Neutrophil (primary cell): Measurements from ENCODE around the gene ZNF154.

Source experiments
- H3K27ac ChIP-seq: fragments of 200-600 bp; sonication (generic); 2 replicates; pipeline ENCODE4 v1.5.1; 2016; ENCODE audit warnings: mild to moderate bottlenecking, moderate library complexity
- H3K27me3 ChIP-seq: fragments of 200-600 bp; sonication (generic); 2 replicates; pipeline ENCODE4 v1.6.0; 2016; ENCODE audit warnings: mild to moderate bottlenecking
- H3K36me3 ChIP-seq: fragments of 200-600 bp; sonication (generic); 2 replicates; pipeline ENCODE4 v1.5.1; 2017
- H3K4me1 ChIP-seq, 2 experiments: fragments of 200-600 bp in 1 of 2; sonication (generic) in 1 of 2; 1 replicate in 1 of 2; 2 replicates in 1 of 2; pipeline versions ENCODE4 v1.5.1 to v1.6.1; 2013 to 2016; ENCODE audit warnings: low read depth in 1 of 2, low read length in 1 of 2, mild to moderate bottlenecking in 1 of 2, moderate library complexity in 1 of 2; ENCODE audit not compliant: control insufficient read depth in 1 of 2, insufficient read depth in 1 of 2
- H3K4me3 ChIP-seq, 2 experiments: fragments of 200-600 bp in 1 of 2; sonication (generic) in 1 of 2; 1 replicate in 1 of 2; 2 replicates in 1 of 2; pipeline ENCODE4 v1.5.1; 2013 to 2016; ENCODE audit warnings: low read depth in 1 of 2, low read length in 1 of 2, mild to moderate bottlenecking in 1 of 2, moderate library complexity in 1 of 2
- H3K9me3 ChIP-seq: fragments of 200-600 bp; sonication (generic); 2 replicates; pipeline ENCODE4 v1.5.1; 2016
- CTCF ChIP-seq: fragments of 200-600 bp; sonication (generic); IDR thresholded peaks from 2 replicates; pipeline ENCODE4 v1.5.1; 2016; ENCODE audit warnings: antibody characterized with exemption

The ZNF154 gene

GRCh38 chr19:57708641-57709361 lies at the start of gene ZNF154:
Gene ZNF154, minus strand, starts transcription at chr19:57709204. Its CDS starts 233 bp downstream, at chr19:57708971.
- Histone ChIP-seq H3K4me3 (peak within 1 kb of the TSS; percentile 55 to 68), H3K36me3 (no peaks in the 10 kb centered on the region), H3K27me3 (peaks cover 28% of the 10 kb centered on the region), H3K9me3 (peaks cover 8% of the 10 kb centered on the region), H3K27ac (no peak within 1 kb of the TSS), H3K4me1 (peaks cover 5 to 13% of the 10 kb centered on the region in 2 experiments)
- TF ChIP-seq CTCF, result no peak

DNA sequence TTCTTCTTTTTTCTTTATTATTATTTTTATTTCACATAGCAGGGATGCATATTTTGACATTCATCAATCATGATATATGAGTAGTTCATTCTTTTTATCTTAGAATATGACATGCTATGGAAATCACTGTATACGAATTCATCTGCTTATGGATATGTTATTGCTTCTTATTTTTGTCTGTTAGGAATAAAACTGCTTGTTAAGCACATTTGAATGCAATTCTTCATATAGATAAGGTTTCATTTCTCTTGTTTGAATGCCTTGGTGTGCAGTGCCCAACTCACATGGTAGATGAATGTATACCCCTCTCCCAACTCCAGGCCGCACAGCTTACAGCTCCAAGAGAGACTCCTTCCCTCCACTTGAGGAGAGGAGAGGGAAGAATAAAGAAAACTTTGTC lies 48.9 kb upstream of the ZNF154 start:
- Histone ChIP-seq H3K4me1 (no peaks in the 10 kb centered on the region), H3K4me3 (no peak overlapping the region), H3K9me3 (peaks cover 4% of the 10 kb centered on the region), H3K27me3 (no peaks in the 10 kb centered on the region), H3K36me3 (peaks cover 64% of the 10 kb centered on the region), H3K27ac (no peak overlapping the region)
- TF ChIP-seq CTCF, result no peak

GRCh38 chr19:57755031-57755430 lies 46.0 kb upstream of the ZNF154 start:
- H3K4me3 ChIP-seq, result no peak overlapping the region
- no peaks in the 10 kb centered on the region for H3K27me3 ChIP-seq
- H3K36me3 ChIP-seq, result peaks cover 80% of the 10 kb centered on the region
- H3K9me3 ChIP-seq, result peaks cover 11% of the 10 kb centered on the region
- no peaks in the 10 kb centered on the region for H3K4me1 ChIP-seq
- TF ChIP-seq CTCF, result no peak
- H3K27ac ChIP-seq, result no peak overlapping the region

GRCh38 chr19:57754091-57754673 lies 45.2 kb upstream of the ZNF154 start:
- Histone ChIP-seq H3K9me3 (peaks cover 11% of the 10 kb centered on the region), H3K36me3 (peaks cover 80% of the 10 kb centered on the region), H3K4me1 (peaks cover 0 to 3% of the 10 kb centered on the region in 2 experiments), H3K4me3 (no peak overlapping the region), H3K27me3 (no peaks in the 10 kb centered on the region), H3K27ac (no peak overlapping the region)
- TF ChIP-seq CTCF, result no peak

GRCh38 chr19:57748029-57748428 lies 39.0 kb upstream of the ZNF154 start:
- Histone ChIP-seq H3K9me3 (peaks cover 7% of the 10 kb centered on the region), H3K4me1 (peaks cover 19 to 25% of the 10 kb centered on the region in 2 experiments), H3K4me3 (peak overlapping the region; percentile 85 to 99), H3K27ac (no peak overlapping the region), H3K27me3 (no peaks in the 10 kb centered on the region), H3K36me3 (peaks cover 44% of the 10 kb centered on the region)
- TF ChIP-seq CTCF, result no peak
